BLaER1 treated with 17β-estradiol and CSF1 and Interleukin-3, amounts not matched to agents 10 nM and 100 nM (cell line): ENCODE results near the gene CCDC102B.

Experiments
- H3K27ac ChIP-seq, 11 experiments: shearing (Covaris generic); formaldehyde crosslinking; 2 replicates each; pipeline ENCODE4 v1.8.1; 2022
- H3K27me3 ChIP-seq, 11 experiments: shearing (Covaris generic); formaldehyde crosslinking; 2 replicates each; pipeline ENCODE4 v1.8.1; 2022
- H3K36me3 ChIP-seq, 11 experiments: shearing (Covaris generic); formaldehyde crosslinking; 2 replicates each; pipeline ENCODE4 v1.8.1; 2022
- H3K4me1 ChIP-seq, 10 experiments: shearing (Covaris generic); formaldehyde crosslinking; 2 replicates each; pipeline ENCODE4 v1.8.1; 2022
- H3K4me2 ChIP-seq, 11 experiments: shearing (Covaris generic); formaldehyde crosslinking; 2 replicates each; pipeline ENCODE4 v1.8.1; 2022
- H3K4me3 ChIP-seq, 10 experiments: shearing (Covaris generic); formaldehyde crosslinking; 2 replicates each; pipeline ENCODE4 v1.8.1; 2022
- H3K9ac ChIP-seq, 11 experiments: shearing (Covaris generic); formaldehyde crosslinking; 2 replicates each; pipeline ENCODE4 v1.8.1; 2022
- H3K9me3 ChIP-seq, 11 experiments: shearing (Covaris generic); formaldehyde crosslinking; replicated peaks in 1 of 11; 2 replicates each; pipeline ENCODE4 v1.8.1; 2022
- H4K20me1 ChIP-seq, 11 experiments: shearing (Covaris generic); formaldehyde crosslinking; 2 replicates each; pipeline ENCODE4 v1.8.1; 2022
- Cebpa-rat ChIP-seq, 11 experiments: shearing (Covaris generic); IDR thresholded peaks; 2 replicates each; pipeline ENCODE4 v1.8.1; 2022

The CCDC102B gene

GRCh38 chr18:68969027-68969426, 171.1 kb downstream of the CCDC102B start:
- H3K4me2 ChIP-seq: no peak overlapping the region
- no peak overlapping the region for H3K9ac ChIP-seq
- H3K4me1 ChIP-seq: no peaks in the 10 kb centered on the region
- H4K20me1 ChIP-seq: no peaks in the 10 kb centered on the region
- no peaks in the 10 kb centered on the region for H3K27me3 ChIP-seq
- no peaks in the 10 kb centered on the region for H3K36me3 ChIP-seq
- H3K4me3 ChIP-seq: no peak overlapping the region
- no peaks in the 10 kb centered on the region for H3K9me3 ChIP-seq
- no peak for TF ChIP-seq Cebpa-rat (IDR thresholded peaks at IDR 0.05)
- H3K27ac ChIP-seq: no peak overlapping the region

GRCh38 chr18:68972176-68972575, 174.3 kb downstream of the CCDC102B start:
- no peaks in the 10 kb centered on the region for H3K36me3 ChIP-seq
- no peaks in the 10 kb centered on the region for H4K20me1 ChIP-seq
- no peak overlapping the region for H3K4me2 ChIP-seq

GRCh38 chr18:68979737-68980136, 181.9 kb downstream of the CCDC102B start:
- Histone ChIP-seq H3K27ac (no peak overlapping the region), H3K4me3 (no peak overlapping the region), H3K9me3 (no peaks in the 10 kb centered on the region), H3K36me3 (no peaks in the 10 kb centered on the region), H3K27me3 (no peaks in the 10 kb centered on the region), H4K20me1 (no peaks in the 10 kb centered on the region), H3K4me1 (no peaks in the 10 kb centered on the region), H3K4me2 (no peak overlapping the region), H3K9ac (no peak overlapping the region)
- TF ChIP-seq Cebpa-rat (IDR thresholded peaks at IDR 0.05): no peak

More at GRCh38 chr18:68972176-68972575, 174.3 kb downstream of the CCDC102B start:
- H3K27ac ChIP-seq: no peak overlapping the region
- no peaks in the 10 kb centered on the region for H3K27me3 ChIP-seq
- no peak for TF ChIP-seq Cebpa-rat (IDR thresholded peaks at IDR 0.05)
- H3K9me3 ChIP-seq: no peaks in the 10 kb centered on the region
- no peak overlapping the region for H3K9ac ChIP-seq
- no peaks in the 10 kb centered on the region for H3K4me1 ChIP-seq
- H3K4me3 ChIP-seq: no peak overlapping the region

- H3K27ac ChIP-seq: no peak overlapping the region
- H3K4me1 ChIP-seq: no peaks in the 10 kb centered on the region
- peaks cover 0 to 14% (median 0%) of the 10 kb centered on the region in 11 experiments; a peak in 2 of 22 replicates for H3K9me3 ChIP-seq
- H3K9ac ChIP-seq: no peak overlapping the region
- no peaks in the 10 kb centered on the region for H3K36me3 ChIP-seq
- no peak overlapping the region for H3K4me3 ChIP-seq
- TF ChIP-seq Cebpa-rat (IDR thresholded peaks at IDR 0.05): no peak
- no peaks in the 10 kb centered on the region for H4K20me1 ChIP-seq
- H3K27me3 ChIP-seq: no peaks in the 10 kb centered on the region; a peak in 1 of 22 replicates
- H3K4me2 ChIP-seq: no peak overlapping the region
Observed at GRCh38 chr18:68983126-68983525, 185.2 kb downstream of the CCDC102B start.

- Histone ChIP-seq H3K4me3 (no peak overlapping the region), H3K27me3 (no peaks in the 10 kb centered on the region; a peak in 1 of 22 replicates)
- TF ChIP-seq Cebpa-rat (IDR thresholded peaks at IDR 0.05): no peak
Observed at GRCh38 chr18:68984342-68984741, 186.5 kb downstream of the CCDC102B start.

GRCh38 chr18:68985172-68985820, 187.4 kb downstream of the CCDC102B start:
- Histone ChIP-seq H3K4me3 (no peak overlapping the region), H3K4me1 (no peaks in the 10 kb centered on the region), H4K20me1 (no peaks in the 10 kb centered on the region), H3K27me3 (no peaks in the 10 kb centered on the region; a peak in 1 of 22 replicates), H3K9me3 (peaks cover 0 to 14% (median 0%) of the 10 kb centered on the region in 11 experiments; a peak in 2 of 22 replicates), H3K36me3 (no peaks in the 10 kb centered on the region), H3K9ac (no peak overlapping the region), H3K4me2 (no peak overlapping the region), H3K27ac (no peak overlapping the region)
- no peak for TF ChIP-seq Cebpa-rat (IDR thresholded peaks at IDR 0.05)

More at GRCh38 chr18:68984342-68984741, 186.5 kb downstream of the CCDC102B start:
- H3K27ac ChIP-seq: no peak overlapping the region
- H3K9ac ChIP-seq: no peak overlapping the region
- peaks cover 0 to 14% (median 0%) of the 10 kb centered on the region in 11 experiments; a peak in 2 of 22 replicates for H3K9me3 ChIP-seq
- H4K20me1 ChIP-seq: no peaks in the 10 kb centered on the region
- H3K4me2 ChIP-seq: no peak overlapping the region
- H3K4me1 ChIP-seq: no peaks in the 10 kb centered on the region
- H3K36me3 ChIP-seq: no peaks in the 10 kb centered on the region

GRCh38 chr18:68991286-68991685, 193.4 kb downstream of the CCDC102B start:
- Histone ChIP-seq H3K9ac (no peak overlapping the region), H3K4me1 (peaks cover 0 to 8% (median 0%) of the 10 kb centered on the region in 10 experiments; a peak in 4 of 20 replicates), H3K4me3 (no peak overlapping the region), H3K36me3 (no peaks in the 10 kb centered on the region), H3K27me3 (no peaks in the 10 kb centered on the region; a peak in 1 of 22 replicates), H3K4me2 (peak overlapping the region in 2 of 11 experiments; percentile 31 to 37; a peak in 4 of 22 replicates), H3K27ac (no peak overlapping the region), H3K9me3 (peaks cover 0 to 23% (median 0%) of the 10 kb centered on the region in 11 experiments; a peak in 3 of 22 replicates), H4K20me1 (no peaks in the 10 kb centered on the region)
- no peak for TF ChIP-seq Cebpa-rat (IDR thresholded peaks at IDR 0.05)

GRCh38 chr18:68992719-68993482, 195.0 kb downstream of the CCDC102B start:
- H3K9ac ChIP-seq: no peak overlapping the region
- H3K4me2 ChIP-seq: no peak overlapping the region
- no peak overlapping the region for H3K27ac ChIP-seq
- H3K27me3 ChIP-seq: no peaks in the 10 kb centered on the region
- H3K4me3 ChIP-seq: no peak overlapping the region
- H3K4me1 ChIP-seq: peaks cover 0 to 8% (median 0%) of the 10 kb centered on the region in 10 experiments; a peak in 4 of 20 replicates
- H3K9me3 ChIP-seq: peaks cover 0 to 11% (median 0%) of the 10 kb centered on the region in 11 experiments; a peak in 2 of 22 replicates
- TF ChIP-seq Cebpa-rat (IDR thresholded peaks at IDR 0.05): no peak
- H3K36me3 ChIP-seq: no peaks in the 10 kb centered on the region
- no peaks in the 10 kb centered on the region for H4K20me1 ChIP-seq

- H4K20me1 ChIP-seq: no peaks in the 10 kb centered on the region
- H3K4me3 ChIP-seq: no peak overlapping the region
- no peak for TF ChIP-seq Cebpa-rat (IDR thresholded peaks at IDR 0.05)
- H3K9me3 ChIP-seq: peaks cover 0 to 11% (median 0%) of the 10 kb centered on the region in 11 experiments; a peak in 2 of 22 replicates
- no peak overlapping the region for H3K4me2 ChIP-seq
- H3K27ac ChIP-seq: no peak overlapping the region
- peaks cover 0 to 8% (median 0%) of the 10 kb centered on the region in 10 experiments; a peak in 4 of 20 replicates for H3K4me1 ChIP-seq
- H3K9ac ChIP-seq: no peak overlapping the region
- no peaks in the 10 kb centered on the region for H3K36me3 ChIP-seq
- no peaks in the 10 kb centered on the region for H3K27me3 ChIP-seq
Observed at GRCh38 chr18:68995675-68996074, 197.8 kb downstream of the CCDC102B start.
